Measurements from ENCODE around the gene ARIH2. TPM values are rescaled to one million over a fixed set of nuclear protein-coding genes. Genes with fewer than 3 reads are reported as not detected.

The ARIH2 gene
- total RNA-seq, 1 donor from 2014 or later, result 69.9 TPM

DNA sequence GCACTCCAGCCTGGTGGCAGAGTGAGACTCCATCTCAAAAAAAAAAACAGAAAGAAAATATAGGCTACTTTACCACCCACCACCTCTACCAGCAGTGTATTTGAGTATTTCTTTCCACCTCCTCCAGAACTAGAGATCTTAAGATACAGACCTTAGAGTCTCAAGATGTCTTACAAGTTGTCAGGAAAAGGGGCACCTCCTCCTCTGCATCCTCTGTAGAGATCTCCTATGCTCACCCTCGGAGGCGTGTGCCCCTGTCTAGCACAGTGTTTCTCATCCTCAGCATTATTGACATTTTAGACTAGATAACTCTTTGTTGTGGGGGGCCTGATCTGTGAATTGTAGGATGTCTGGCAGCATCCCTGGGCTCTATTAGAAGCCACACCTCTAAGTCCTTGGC, 43.7 kb downstream of the ARIH2 start:
- H3K27ac Mint-ChIP-seq (ENCODE audit: unreplicated experiment), result no peak overlapping the region
- H3K36me3 Mint-ChIP-seq (ENCODE audit: low read depth), result peaks cover 4% of the 10 kb centered on the region
- TF ChIP-seq, protein P1, sequence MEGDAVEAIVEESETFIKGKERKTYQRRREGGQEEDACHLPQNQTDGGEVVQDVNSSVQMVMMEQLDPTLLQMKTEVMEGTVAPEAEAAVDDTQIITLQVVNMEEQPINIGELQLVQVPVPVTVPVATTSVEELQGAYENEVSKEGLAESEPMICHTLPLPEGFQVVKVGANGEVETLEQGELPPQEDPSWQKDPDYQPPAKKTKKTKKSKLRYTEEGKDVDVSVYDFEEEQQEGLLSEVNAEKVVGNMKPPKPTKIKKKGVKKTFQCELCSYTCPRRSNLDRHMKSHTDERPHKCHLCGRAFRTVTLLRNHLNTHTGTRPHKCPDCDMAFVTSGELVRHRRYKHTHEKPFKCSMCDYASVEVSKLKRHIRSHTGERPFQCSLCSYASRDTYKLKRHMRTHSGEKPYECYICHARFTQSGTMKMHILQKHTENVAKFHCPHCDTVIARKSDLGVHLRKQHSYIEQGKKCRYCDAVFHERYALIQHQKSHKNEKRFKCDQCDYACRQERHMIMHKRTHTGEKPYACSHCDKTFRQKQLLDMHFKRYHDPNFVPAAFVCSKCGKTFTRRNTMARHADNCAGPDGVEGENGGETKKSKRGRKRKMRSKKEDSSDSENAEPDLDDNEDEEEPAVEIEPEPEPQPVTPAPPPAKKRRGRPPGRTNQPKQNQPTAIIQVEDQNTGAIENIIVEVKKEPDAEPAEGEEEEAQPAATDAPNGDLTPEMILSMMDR (IDR thresholded peaks at IDR 0.05), result no peak
- no peaks in the 10 kb centered on the region for H3K27me3 Mint-ChIP-seq (ENCODE audit: low read depth)
- peaks cover 16% of the 10 kb centered on the region for H3K4me1 Mint-ChIP-seq (ENCODE audit: low read depth)
- H3K4me3 Mint-ChIP-seq (ENCODE audit: unreplicated experiment), result no peak overlapping the region
- no peak for DNase-seq (ENCODE audit: low spot score)
- H3K9me3 Mint-ChIP-seq (ENCODE audit: low read depth), result no peaks in the 10 kb centered on the region

DNA sequence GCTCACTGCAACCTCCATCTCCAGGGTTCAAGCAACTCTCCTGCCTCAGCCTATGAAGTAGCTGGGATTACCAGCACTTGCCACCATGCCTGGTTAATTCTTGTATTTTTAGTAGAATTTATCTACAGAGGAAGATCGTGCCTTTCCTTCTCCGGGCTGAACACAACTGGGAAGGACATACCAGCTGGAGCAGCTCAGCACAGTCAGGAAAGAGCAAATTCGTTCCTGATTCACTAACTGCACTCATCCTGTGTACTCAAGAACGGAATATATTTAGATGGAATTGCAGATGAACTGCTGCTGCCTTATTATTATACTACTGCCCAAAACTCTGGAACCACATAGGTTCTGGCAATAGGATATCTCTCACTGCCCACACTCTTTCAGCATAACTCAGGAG, 44.3 kb downstream of the ARIH2 start:
- no peak overlapping the region for H3K27ac Mint-ChIP-seq (ENCODE audit: unreplicated experiment)
- H3K4me3 Mint-ChIP-seq (ENCODE audit: unreplicated experiment), result no peak overlapping the region

DNA sequence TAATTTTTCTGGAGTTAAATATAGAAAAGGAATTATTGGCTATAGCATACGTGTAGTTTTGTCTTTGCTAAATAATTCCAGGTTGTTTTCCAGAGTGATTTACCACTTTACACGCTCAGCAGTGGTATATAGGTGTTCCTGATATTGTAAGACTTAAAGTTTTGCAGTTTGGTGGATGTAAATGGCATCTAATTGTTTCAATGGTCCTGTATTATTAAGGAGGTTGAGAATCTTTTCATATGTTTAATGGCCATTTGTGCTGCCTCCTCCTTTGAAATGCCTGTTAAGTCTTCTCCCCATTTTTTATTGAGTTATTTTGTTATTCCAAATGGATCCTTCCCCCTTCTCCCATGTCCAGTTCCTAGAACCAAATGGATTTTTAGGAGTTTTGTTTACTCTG, 44.9 kb downstream of the ARIH2 start:
- no peak overlapping the region for H3K4me3 Mint-ChIP-seq (ENCODE audit: unreplicated experiment)
- H3K27me3 Mint-ChIP-seq (ENCODE audit: low read depth), result no peaks in the 10 kb centered on the region
- no peaks in the 10 kb centered on the region for H3K9me3 Mint-ChIP-seq (ENCODE audit: low read depth)
- peaks cover 5% of the 10 kb centered on the region for H3K36me3 Mint-ChIP-seq (ENCODE audit: low read depth)
- H3K27ac Mint-ChIP-seq (ENCODE audit: unreplicated experiment), result no peak overlapping the region
- TF ChIP-seq, protein P1 (IDR thresholded peaks at IDR 0.05), result no peak
- peaks cover 16% of the 10 kb centered on the region for H3K4me1 Mint-ChIP-seq (ENCODE audit: low read depth)
- no peak for DNase-seq (ENCODE audit: low spot score)

More for the DNA sequence above, 44.3 kb downstream of the ARIH2 start:
- no peaks in the 10 kb centered on the region for H3K27me3 Mint-ChIP-seq (ENCODE audit: low read depth)
- H3K9me3 Mint-ChIP-seq (ENCODE audit: low read depth), result no peaks in the 10 kb centered on the region
- TF ChIP-seq, protein P1 (IDR thresholded peaks at IDR 0.05), result no peak
- H3K36me3 Mint-ChIP-seq (ENCODE audit: low read depth), result peaks cover 3% of the 10 kb centered on the region
- H3K4me1 Mint-ChIP-seq (ENCODE audit: low read depth), result peaks cover 16% of the 10 kb centered on the region
- DNase-seq (ENCODE audit: low spot score), result no peak

DNA sequence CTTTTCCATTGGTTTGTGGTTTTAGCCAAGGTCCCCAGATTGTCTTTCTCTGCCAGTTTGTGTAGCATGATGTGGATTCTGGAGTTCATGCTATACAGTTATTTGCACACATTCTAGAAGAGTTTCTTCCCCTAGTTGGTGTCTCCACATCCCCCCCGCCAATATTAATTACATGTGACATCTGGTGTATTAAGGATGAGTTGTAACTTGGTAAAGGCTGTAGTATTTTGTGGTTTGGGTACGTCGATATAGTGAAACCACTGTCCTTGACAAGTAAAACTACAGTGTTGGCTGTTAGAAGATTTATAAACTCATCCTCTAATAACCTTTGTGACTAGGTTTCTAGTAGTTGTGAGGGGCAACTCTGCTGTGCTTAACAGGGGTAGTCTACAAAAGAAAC, 47.7 kb downstream of the ARIH2 start:
- H3K27me3 Mint-ChIP-seq (ENCODE audit: low read depth), result no peaks in the 10 kb centered on the region

DNA sequence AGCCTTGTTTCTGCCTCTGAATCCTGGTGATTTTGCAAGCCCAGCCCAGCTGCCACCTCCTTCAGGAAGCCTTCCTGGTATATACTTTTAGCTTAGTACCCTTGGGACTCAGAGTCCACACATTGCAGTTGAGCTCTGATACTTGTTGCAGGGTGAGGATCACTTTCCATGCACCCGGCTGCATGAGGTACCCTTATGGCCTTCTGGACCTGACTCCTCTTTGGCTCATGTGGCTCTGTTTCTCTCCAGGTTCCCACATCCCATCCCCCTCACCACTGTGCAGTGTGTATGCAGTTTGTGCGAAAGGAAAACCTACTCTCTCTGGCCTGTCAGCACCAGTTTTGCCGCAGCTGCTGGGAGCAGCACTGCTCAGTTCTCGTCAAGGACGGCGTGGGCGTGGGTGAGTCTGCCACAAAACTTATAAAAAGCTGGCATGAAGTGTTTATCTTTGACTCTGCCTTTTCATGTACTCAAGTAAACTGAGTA, 48.3 kb downstream of the ARIH2 start:
- no peaks in the 10 kb centered on the region for H3K9me3 Mint-ChIP-seq (ENCODE audit: low read depth)
- no peak for DNase-seq (ENCODE audit: low spot score)
- peaks cover 23% of the 10 kb centered on the region for H3K36me3 Mint-ChIP-seq (ENCODE audit: low read depth)

More for the DNA sequence above, 47.7 kb downstream of the ARIH2 start:
- no peak overlapping the region for H3K27ac Mint-ChIP-seq (ENCODE audit: unreplicated experiment)
- H3K4me3 Mint-ChIP-seq (ENCODE audit: unreplicated experiment), result no peak overlapping the region
- DNase-seq (ENCODE audit: low spot score), result no peak
- peaks cover 13% of the 10 kb centered on the region for H3K4me1 Mint-ChIP-seq (ENCODE audit: low read depth)
- peaks cover 20% of the 10 kb centered on the region for H3K36me3 Mint-ChIP-seq (ENCODE audit: low read depth)
- H3K9me3 Mint-ChIP-seq (ENCODE audit: low read depth), result no peaks in the 10 kb centered on the region
- TF ChIP-seq, protein P1 (IDR thresholded peaks at IDR 0.05), result no peak

More for the DNA sequence above, 48.3 kb downstream of the ARIH2 start:
- H3K4me3 Mint-ChIP-seq (ENCODE audit: unreplicated experiment), result no peak overlapping the region
- H3K27me3 Mint-ChIP-seq (ENCODE audit: low read depth), result no peaks in the 10 kb centered on the region
- TF ChIP-seq, protein P1 (IDR thresholded peaks at IDR 0.05), result no peak
- peaks cover 13% of the 10 kb centered on the region for H3K4me1 Mint-ChIP-seq (ENCODE audit: low read depth)
- peak overlapping the region; percentile 59 for H3K27ac Mint-ChIP-seq (ENCODE audit: unreplicated experiment)
